ENCODE measurements around the gene DUS1L. TPM values are rescaled to one million over a fixed set of nuclear protein-coding genes. Genes with fewer than 3 reads are reported as not detected.
A peak's percentile ranks its signal among the peaks of the same experiment; 100 is the strongest.

DUS1L gene
- polyA plus RNA-seq, 2 of the 4 experiments (the other 2 are of a cell fraction) = 48.1 to 83.6 TPM

DNA sequence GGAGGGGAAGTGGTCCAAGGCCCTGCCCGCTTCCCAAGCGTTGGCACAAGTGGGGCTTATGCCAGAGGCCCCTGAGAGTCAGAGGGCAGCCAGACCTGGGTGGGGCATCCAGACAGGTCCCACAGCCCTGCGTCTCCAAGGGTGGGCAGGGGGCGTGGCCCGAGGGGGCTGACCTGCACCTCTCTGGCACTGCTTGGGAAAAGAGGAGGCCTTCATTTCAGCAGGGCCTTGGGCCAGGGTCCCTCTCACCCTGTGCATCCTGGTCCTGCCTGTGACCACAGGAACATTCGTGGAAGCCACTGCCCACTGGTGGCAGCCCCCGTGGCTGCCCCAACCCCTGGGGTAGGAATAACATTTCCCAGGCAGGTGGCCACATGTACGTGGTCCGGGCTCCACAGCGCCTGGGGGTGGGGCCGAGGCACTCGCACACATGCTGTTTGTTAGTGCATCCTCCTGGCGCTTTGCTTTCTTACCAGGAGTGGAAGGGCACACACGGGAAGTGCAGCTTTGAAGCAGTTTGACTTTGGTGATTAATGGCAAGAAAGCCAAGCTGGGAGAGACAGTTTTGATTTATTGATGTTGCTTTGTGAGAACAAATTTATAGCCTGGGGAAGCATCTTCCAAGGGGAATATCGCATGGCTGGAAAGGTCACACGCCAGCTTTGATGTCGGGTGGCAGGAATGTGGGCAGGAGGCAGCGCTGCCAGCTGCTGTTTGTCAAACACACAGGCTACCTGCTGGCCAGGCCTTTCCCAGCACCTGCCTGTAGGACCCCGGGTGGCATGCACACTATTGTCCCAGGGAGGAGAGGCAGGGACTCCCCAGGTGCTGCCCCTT, 47.2 kb downstream of the DUS1L start:
- no peak for ATAC-seq
- no peak for DNase-seq (ENCODE audit: low read depth in 1 of 2, low spot score in 1 of 2)
- POLR2A ChIA-PET = no interaction called here
- CTCF ChIA-PET = interaction anchor here (0.7 to 33.2 kb wide), 17 partner anchors 11 to 149 kb away, joined by 3 to 794 read pairs (median 28); partner anchors contain the start of genes ASPSCR1, DCXR, MAFG and MYADML2
- Histone ChIP-seq H3K4me3 (no peak overlapping the region), H3K4me1 (peaks cover 32% of the 10 kb centered on the region), H3K4me2 (no peak overlapping the region), H3K9me3 (no peaks in the 10 kb centered on the region), H3K27ac (no peak overlapping the region)
- TF ChIP-seq PBX3 (IDR thresholded peaks at IDR 0.05) = peak; percentile 1; the same call in 1 of the 2 replicates
- no peak for TF ChIP-seq CBX2 (IDR thresholded peaks at IDR 0.05; ENCODE audit: borderline replicate concordance, low read depth)
- 78% methylated on average over 19 of the region's 19 CpGs for WGBS (ENCODE audit: missing lambda C conversion rate)
- FAIRE-seq = no peak

DNA sequence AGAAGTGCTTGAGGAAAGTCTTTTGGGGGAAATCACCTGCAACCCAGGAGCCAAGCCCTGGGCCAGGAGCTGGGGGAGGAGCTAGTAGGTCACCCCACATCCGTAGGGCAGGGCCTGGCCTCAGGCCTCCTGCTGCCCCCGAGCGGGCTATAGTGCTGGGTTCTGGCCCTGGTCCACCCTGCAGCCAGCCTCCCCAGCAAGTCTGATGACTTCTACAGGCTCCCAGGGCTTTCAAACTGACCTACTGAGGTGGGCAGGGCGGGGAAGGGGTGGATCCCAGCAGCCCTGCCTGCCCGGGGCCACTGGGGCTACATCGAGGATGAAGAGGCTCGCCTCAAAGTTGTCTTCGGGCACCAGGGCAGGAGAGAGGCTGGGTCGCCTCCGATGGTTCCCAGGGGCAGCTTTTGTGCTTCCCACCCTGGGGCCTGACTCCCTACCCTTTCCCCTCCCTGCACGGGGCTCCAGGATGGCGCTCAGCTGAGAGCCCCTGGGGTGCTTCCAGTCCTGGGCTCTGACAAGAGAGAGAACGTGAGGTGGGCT, 47.9 kb downstream of the DUS1L start:
- ATAC-seq (no peak), FAIRE-seq (no peak), DNase-seq (ENCODE audit: low read depth in 1 of 2, low spot score in 1 of 2) (no peak)
- Histone ChIP-seq H3K4me2 (no peak overlapping the region), H3K27ac (peak overlapping the region in 1 of 2 experiments; percentile 40; a peak in 1 of 6 replicates), H3K9me3 (no peaks in the 10 kb centered on the region), H3K4me1 (peaks cover 32% of the 10 kb centered on the region), H3K4me3 (no peak overlapping the region)
- WGBS (ENCODE audit: missing lambda C conversion rate) = 82% methylated on average over 13 of the region's 13 CpGs
- TF ChIP-seq ZNF302 (CRISPR knock-in tag; IDR thresholded peaks at IDR 0.05) = no peak
- no peak for TF ChIP-seq FOSL2 (IDR thresholded peaks at IDR 0.05)
- no peak for TF ChIP-seq FOSL2 (CRISPR knock-in tag; IDR thresholded peaks at IDR 0.05)
- TF ChIP-seq, protein P1, sequence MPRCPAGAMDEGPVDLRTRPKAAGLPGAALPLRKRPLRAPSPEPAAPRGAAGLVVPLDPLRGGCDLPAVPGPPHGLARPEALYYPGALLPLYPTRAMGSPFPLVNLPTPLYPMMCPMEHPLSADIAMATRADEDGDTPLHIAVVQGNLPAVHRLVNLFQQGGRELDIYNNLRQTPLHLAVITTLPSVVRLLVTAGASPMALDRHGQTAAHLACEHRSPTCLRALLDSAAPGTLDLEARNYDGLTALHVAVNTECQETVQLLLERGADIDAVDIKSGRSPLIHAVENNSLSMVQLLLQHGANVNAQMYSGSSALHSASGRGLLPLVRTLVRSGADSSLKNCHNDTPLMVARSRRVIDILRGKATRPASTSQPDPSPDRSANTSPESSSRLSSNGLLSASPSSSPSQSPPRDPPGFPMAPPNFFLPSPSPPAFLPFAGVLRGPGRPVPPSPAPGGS (IDR thresholded peaks at IDR 0.05) = no peak
- no peak for TF ChIP-seq CEBPB (IDR thresholded peaks at IDR 0.05)
- TF ChIP-seq CBX8 (IDR thresholded peaks at IDR 0.05) = no peak
- TF ChIP-seq RFX5 (IDR thresholded peaks at IDR 0.05) = no peak
- TF ChIP-seq EP300 (IDR thresholded peaks at IDR 0.05) = no peak
- TF ChIP-seq CHD4 (IDR thresholded peaks at IDR 0.05; ENCODE audit: borderline replicate concordance) = no peak
- TF ChIP-seq, protein P2, sequence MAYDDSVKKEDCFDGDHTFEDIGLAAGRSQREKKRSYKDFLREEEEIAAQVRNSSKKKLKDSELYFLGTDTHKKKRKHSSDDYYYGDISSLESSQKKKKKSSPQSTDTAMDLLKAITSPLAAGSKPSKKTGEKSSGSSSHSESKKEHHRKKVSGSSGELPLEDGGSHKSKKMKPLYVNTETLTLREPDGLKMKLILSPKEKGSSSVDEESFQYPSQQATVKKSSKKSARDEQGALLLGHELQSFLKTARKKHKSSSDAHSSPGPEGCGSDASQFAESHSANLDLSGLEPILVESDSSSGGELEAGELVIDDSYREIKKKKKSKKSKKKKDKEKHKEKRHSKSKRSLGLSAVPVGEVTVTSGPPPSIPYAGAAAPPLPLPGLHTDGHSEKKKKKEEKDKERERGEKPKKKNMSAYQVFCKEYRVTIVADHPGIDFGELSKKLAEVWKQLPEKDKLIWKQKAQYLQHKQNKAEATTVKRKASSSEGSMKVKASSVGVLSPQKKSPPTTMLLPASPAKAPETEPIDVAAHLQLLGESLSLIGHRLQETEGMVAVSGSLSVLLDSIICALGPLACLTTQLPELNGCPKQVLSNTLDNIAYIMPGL (CRISPR knock-in tag; IDR thresholded peaks at IDR 0.05; ENCODE audit: borderline replicate concordance) = no peak
- TF ChIP-seq GATA3 (IDR thresholded peaks at IDR 0.05; ENCODE audit: borderline replicate concordance) = no peak
- TF ChIP-seq PHF8 (IDR thresholded peaks at IDR 0.05; ENCODE audit: borderline replicate concordance, low read depth) = no peak
- no peak for TF ChIP-seq KDM1A (IDR thresholded peaks at IDR 0.05; ENCODE audit: low read depth)
- TF ChIP-seq RNF2 (IDR thresholded peaks at IDR 0.05; ENCODE audit: borderline replicate concordance, low read depth) = no peak
- no peak for TF ChIP-seq FOSB (CRISPR knock-in tag; IDR thresholded peaks at IDR 0.05)
- TF ChIP-seq CHD2 (IDR thresholded peaks at IDR 0.05; ENCODE audit: low read length, partially characterized antibody) = no peak
- ChIA-PET CTCF (interaction anchor here (0.7 to 33.2 kb wide), 8 partner anchors 11 to 148 kb away, joined by 3 to 794 read pairs (median 26); partner anchors contain the start of genes NOTUM and RAC3), POLR2A (no interaction called here)
